Body of pancreas (tissue), 4 donors: ENCODE results near the gene MT1E.

Experiments
- POLR2A ChIP-seq, 3 donors: fragments of 450-650 bp; IDR thresholded peaks; one replicate each; pipeline ENCODE4 v1.6.1; 2016; ENCODE audit warnings: antibody characterized with exemption in 3 of 3, mild to moderate bottlenecking in 2 of 3
- TF ChIP-seq, protein P1 (sequence below), 7 experiments: fragments of 450-650 bp in 4 of 7; fragments of 200-600 bp in 3 of 7; sonication (generic) in 3 of 7; IDR thresholded peaks; one replicate each; pipeline ENCODE4 v1.5.1; 2016 to 2019; ENCODE audit warnings: antibody characterized with exemption in 7 of 7

DNA sequence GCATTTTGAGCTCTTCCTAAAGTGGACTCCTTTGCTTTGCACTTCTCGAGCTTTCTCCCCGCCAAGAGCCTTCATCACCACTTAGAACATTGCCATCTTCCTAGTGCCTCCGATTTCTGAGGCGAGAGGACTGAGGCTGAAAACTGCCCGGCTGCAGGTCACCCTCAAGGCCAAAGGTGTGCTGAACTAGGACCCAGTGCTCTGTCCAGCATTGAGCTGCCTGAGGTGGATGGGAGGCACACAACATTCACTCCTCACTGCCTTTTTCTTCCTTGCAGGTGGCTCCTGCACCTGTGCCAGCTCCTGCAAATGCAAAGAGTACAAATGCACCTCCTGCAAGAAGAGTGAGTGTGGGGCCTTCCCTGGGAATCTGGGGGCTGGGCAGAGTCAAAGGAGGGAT, 18.3 kb downstream of the MT1E start:
- TF ChIP-seq, protein P1, sequence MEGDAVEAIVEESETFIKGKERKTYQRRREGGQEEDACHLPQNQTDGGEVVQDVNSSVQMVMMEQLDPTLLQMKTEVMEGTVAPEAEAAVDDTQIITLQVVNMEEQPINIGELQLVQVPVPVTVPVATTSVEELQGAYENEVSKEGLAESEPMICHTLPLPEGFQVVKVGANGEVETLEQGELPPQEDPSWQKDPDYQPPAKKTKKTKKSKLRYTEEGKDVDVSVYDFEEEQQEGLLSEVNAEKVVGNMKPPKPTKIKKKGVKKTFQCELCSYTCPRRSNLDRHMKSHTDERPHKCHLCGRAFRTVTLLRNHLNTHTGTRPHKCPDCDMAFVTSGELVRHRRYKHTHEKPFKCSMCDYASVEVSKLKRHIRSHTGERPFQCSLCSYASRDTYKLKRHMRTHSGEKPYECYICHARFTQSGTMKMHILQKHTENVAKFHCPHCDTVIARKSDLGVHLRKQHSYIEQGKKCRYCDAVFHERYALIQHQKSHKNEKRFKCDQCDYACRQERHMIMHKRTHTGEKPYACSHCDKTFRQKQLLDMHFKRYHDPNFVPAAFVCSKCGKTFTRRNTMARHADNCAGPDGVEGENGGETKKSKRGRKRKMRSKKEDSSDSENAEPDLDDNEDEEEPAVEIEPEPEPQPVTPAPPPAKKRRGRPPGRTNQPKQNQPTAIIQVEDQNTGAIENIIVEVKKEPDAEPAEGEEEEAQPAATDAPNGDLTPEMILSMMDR (IDR thresholded peaks at IDR 0.05) = no peak
- no peak for TF ChIP-seq POLR2A (IDR thresholded peaks at IDR 0.05)
